ENCODE results near the gene CCDC102B.

CCDC102B gene

GRCh38 chr18:68893354-68893753, 95.5 kb downstream of the CCDC102B start:
- intact Hi-C loops (cut with micrococcal nuclease) = no loop called here
- no peaks in the 10 kb centered on the region for H3K9me3 Mint-ChIP-seq
- no peaks in the 10 kb centered on the region for H3K36me3 Mint-ChIP-seq (ENCODE audit: low read depth)
- H3K27ac Mint-ChIP-seq = no peak overlapping the region
- H3K27me3 Mint-ChIP-seq = no peaks in the 10 kb centered on the region
- H3K4me1 Mint-ChIP-seq (ENCODE audit: low read depth) = no peaks in the 10 kb centered on the region
- H3K4me3 Mint-ChIP-seq = no peak overlapping the region

- Mint-ChIP-seq H3K4me1 (ENCODE audit: low read depth) (no peaks in the 10 kb centered on the region), H3K36me3 (ENCODE audit: low read depth) (no peaks in the 10 kb centered on the region)
Observed at GRCh38 chr18:68897286-68897685, 99.4 kb downstream of the CCDC102B start.

GRCh38 chr18:68909579-68909978, 111.7 kb downstream of the CCDC102B start:
- Mint-ChIP-seq H3K27ac (no peak overlapping the region), H3K36me3 (ENCODE audit: low read depth) (no peaks in the 10 kb centered on the region), H3K4me1 (ENCODE audit: low read depth) (peaks cover 5% of the 10 kb centered on the region), H3K27me3 (no peaks in the 10 kb centered on the region), H3K4me3 (no peak overlapping the region), H3K9me3 (no peaks in the 10 kb centered on the region)
- intact Hi-C loops (cut with micrococcal nuclease) = no loop called here

More at GRCh38 chr18:68897286-68897685, 99.4 kb downstream of the CCDC102B start:
- H3K27ac Mint-ChIP-seq = no peak overlapping the region
- intact Hi-C loops (cut with micrococcal nuclease) = no loop called here
- H3K9me3 Mint-ChIP-seq = no peaks in the 10 kb centered on the region
- H3K4me3 Mint-ChIP-seq = no peak overlapping the region
- H3K27me3 Mint-ChIP-seq = no peaks in the 10 kb centered on the region

GRCh38 chr18:68915061-68915460, 117.2 kb downstream of the CCDC102B start:
- no peaks in the 10 kb centered on the region for H3K9me3 Mint-ChIP-seq
- H3K27me3 Mint-ChIP-seq = no peaks in the 10 kb centered on the region
- H3K4me1 Mint-ChIP-seq (ENCODE audit: low read depth) = peaks cover 5% of the 10 kb centered on the region
- H3K36me3 Mint-ChIP-seq (ENCODE audit: low read depth) = no peaks in the 10 kb centered on the region
- no peak overlapping the region for H3K4me3 Mint-ChIP-seq
- intact Hi-C loops (cut with micrococcal nuclease) = no loop called here
- H3K27ac Mint-ChIP-seq = no peak overlapping the region

GRCh38 chr18:68916734-68917133, 118.9 kb downstream of the CCDC102B start:
- no peak overlapping the region for H3K27ac Mint-ChIP-seq
- no peaks in the 10 kb centered on the region for H3K36me3 Mint-ChIP-seq (ENCODE audit: low read depth)
- H3K27me3 Mint-ChIP-seq = no peaks in the 10 kb centered on the region
- H3K4me3 Mint-ChIP-seq = no peak overlapping the region
- intact Hi-C loops (cut with micrococcal nuclease) = no loop called here
- peaks cover 5% of the 10 kb centered on the region for H3K4me1 Mint-ChIP-seq (ENCODE audit: low read depth)
- H3K9me3 Mint-ChIP-seq = no peaks in the 10 kb centered on the region

- Mint-ChIP-seq H3K36me3 (ENCODE audit: low read depth) (no peaks in the 10 kb centered on the region), H3K27me3 (no peaks in the 10 kb centered on the region), H3K27ac (no peak overlapping the region), H3K9me3 (no peaks in the 10 kb centered on the region), H3K4me3 (no peak overlapping the region), H3K4me1 (ENCODE audit: low read depth) (peaks cover 5% of the 10 kb centered on the region)
- intact Hi-C loops (cut with micrococcal nuclease) = no loop called here
Observed at GRCh38 chr18:68918216-68918615, 120.3 kb downstream of the CCDC102B start.

GRCh38 chr18:68919900-68920299, 122.0 kb downstream of the CCDC102B start:
- Mint-ChIP-seq H3K36me3 (ENCODE audit: low read depth) (no peaks in the 10 kb centered on the region), H3K4me1 (ENCODE audit: low read depth) (no peaks in the 10 kb centered on the region), H3K4me3 (no peak overlapping the region), H3K9me3 (no peaks in the 10 kb centered on the region), H3K27ac (no peak overlapping the region), H3K27me3 (no peaks in the 10 kb centered on the region)
- intact Hi-C loops (cut with micrococcal nuclease) = no loop called here

GRCh38 chr18:68922392-68922791, 124.5 kb downstream of the CCDC102B start:
- H3K4me3 Mint-ChIP-seq = no peak overlapping the region
- no peaks in the 10 kb centered on the region for H3K4me1 Mint-ChIP-seq (ENCODE audit: low read depth)
- no peak overlapping the region for H3K27ac Mint-ChIP-seq
- H3K27me3 Mint-ChIP-seq = no peaks in the 10 kb centered on the region
- intact Hi-C loops (cut with micrococcal nuclease) = no loop called here
- no peaks in the 10 kb centered on the region for H3K36me3 Mint-ChIP-seq (ENCODE audit: low read depth)
- no peaks in the 10 kb centered on the region for H3K9me3 Mint-ChIP-seq

GRCh38 chr18:68925268-68925667, 127.4 kb downstream of the CCDC102B start:
- Mint-ChIP-seq H3K4me3 (no peak overlapping the region), H3K27me3 (no peaks in the 10 kb centered on the region), H3K4me1 (ENCODE audit: low read depth) (no peaks in the 10 kb centered on the region), H3K9me3 (no peaks in the 10 kb centered on the region), H3K27ac (no peak overlapping the region), H3K36me3 (ENCODE audit: low read depth) (no peaks in the 10 kb centered on the region)
- intact Hi-C loops (cut with micrococcal nuclease) = no loop called here

GRCh38 chr18:68928762-68929675, 131.1 kb downstream of the CCDC102B start:
- Mint-ChIP-seq H3K4me1 (ENCODE audit: low read depth) (no peaks in the 10 kb centered on the region), H3K27me3 (no peaks in the 10 kb centered on the region), H3K27ac (no peak overlapping the region), H3K4me3 (no peak overlapping the region), H3K36me3 (ENCODE audit: low read depth) (no peaks in the 10 kb centered on the region), H3K9me3 (no peaks in the 10 kb centered on the region)
- intact Hi-C loops (cut with micrococcal nuclease) = no loop called here

GRCh38 chr18:68935686-68936085, 137.8 kb downstream of the CCDC102B start:
- Mint-ChIP-seq H3K4me3 (no peak overlapping the region), H3K9me3 (no peaks in the 10 kb centered on the region), H3K27me3 (no peaks in the 10 kb centered on the region), H3K27ac (no peak overlapping the region), H3K36me3 (ENCODE audit: low read depth) (no peaks in the 10 kb centered on the region), H3K4me1 (ENCODE audit: low read depth) (no peaks in the 10 kb centered on the region)
- intact Hi-C loops (cut with micrococcal nuclease) = no loop called here

GRCh38 chr18:68937029-68937599, 139.2 kb downstream of the CCDC102B start:
- no peaks in the 10 kb centered on the region for H3K27me3 Mint-ChIP-seq
- H3K4me3 Mint-ChIP-seq = no peak overlapping the region
- intact Hi-C loops (cut with micrococcal nuclease) = no loop called here
- no peaks in the 10 kb centered on the region for H3K4me1 Mint-ChIP-seq (ENCODE audit: low read depth)
- no peak overlapping the region for H3K27ac Mint-ChIP-seq
- H3K9me3 Mint-ChIP-seq = no peaks in the 10 kb centered on the region
- no peaks in the 10 kb centered on the region for H3K36me3 Mint-ChIP-seq (ENCODE audit: low read depth)

GRCh38 chr18:68940039-68940438, 142.2 kb downstream of the CCDC102B start:
- Mint-ChIP-seq H3K36me3 (ENCODE audit: low read depth) (no peaks in the 10 kb centered on the region), H3K4me1 (ENCODE audit: low read depth) (no peaks in the 10 kb centered on the region), H3K27ac (no peak overlapping the region), H3K4me3 (no peak overlapping the region), H3K27me3 (no peaks in the 10 kb centered on the region), H3K9me3 (no peaks in the 10 kb centered on the region)
- intact Hi-C loops (cut with micrococcal nuclease) = no loop called here

GRCh38 chr18:68940754-68941153, 142.9 kb downstream of the CCDC102B start:
- no peak overlapping the region for H3K27ac Mint-ChIP-seq
- H3K4me3 Mint-ChIP-seq = no peak overlapping the region
- H3K36me3 Mint-ChIP-seq (ENCODE audit: low read depth) = no peaks in the 10 kb centered on the region
- no peaks in the 10 kb centered on the region for H3K4me1 Mint-ChIP-seq (ENCODE audit: low read depth)
- no peaks in the 10 kb centered on the region for H3K9me3 Mint-ChIP-seq
- H3K27me3 Mint-ChIP-seq = no peaks in the 10 kb centered on the region
- intact Hi-C loops (cut with micrococcal nuclease) = no loop called here
